ENCODE results near the gene ADAM15.

DNA sequence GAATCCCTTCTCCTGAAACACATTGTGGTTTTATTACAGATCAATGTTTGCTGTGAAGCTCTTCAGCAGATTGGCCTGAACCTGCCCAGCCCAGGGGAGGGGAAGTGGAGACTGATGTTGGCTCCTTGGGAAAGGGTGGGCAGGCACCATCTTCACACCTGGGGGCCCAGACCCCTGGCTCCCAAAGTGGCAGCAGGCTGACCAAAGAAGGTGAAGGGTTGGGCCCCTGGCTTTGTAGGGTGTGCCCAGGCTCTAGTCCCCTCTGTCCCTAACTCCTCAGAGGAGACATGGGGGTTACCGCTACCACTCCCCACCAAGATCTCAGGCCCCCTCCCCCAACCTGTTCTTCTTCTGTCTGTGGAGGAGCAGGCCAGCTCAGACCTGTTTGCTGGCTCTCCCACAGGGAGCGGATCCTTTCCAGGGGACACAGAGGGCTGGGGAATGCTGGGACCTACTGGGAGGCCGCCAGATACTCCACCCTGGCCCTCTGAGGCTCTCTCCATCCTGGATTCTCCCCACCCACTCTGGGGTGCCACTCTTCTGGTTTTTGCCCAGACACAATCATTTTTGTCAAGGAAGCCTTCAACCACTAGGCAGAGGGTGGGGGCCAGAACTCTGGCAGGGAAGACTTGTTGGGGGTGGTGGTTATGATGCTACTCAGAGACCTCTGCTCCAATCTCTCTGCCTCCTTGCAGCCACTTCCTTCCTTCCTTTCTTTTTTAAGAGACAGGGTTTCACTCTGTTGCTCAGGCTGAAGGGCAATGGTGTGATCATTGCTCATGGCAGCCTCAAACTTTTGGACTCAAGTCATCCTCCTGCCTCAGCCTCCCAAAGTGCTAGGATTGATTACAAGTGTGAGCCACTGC lies 22.5 kb downstream of the ADAM15 start:
- TF ChIP-seq CTCF (IDR thresholded peaks at IDR 0.05) (no peak), POLR2A (IDR thresholded peaks at IDR 0.05) (no peak)
